HS-5 (cell line): ENCODE data around the gene MRAP.

Experiments
- DNase-seq: peaks from one replicate; pipeline ENCODE4 v3.0.0-alpha.2; 2012; ENCODE audit warnings: low read depth

MRAP gene

GRCh38 chr21:32349333-32349944 is 50.8 kb downstream of the MRAP start:
- DNase-seq = no peak

GRCh38 chr21:32350211-32350980 is 51.7 kb downstream of the MRAP start:
- DNase-seq = no peak

- no peak for DNase-seq
These were observed 52.3 kb downstream of the MRAP start for GRCh38 chr21:32350981-32351380.

- DNase-seq = no peak
These were observed 52.8 kb downstream of the MRAP start for GRCh38 chr21:32351428-32351827.

GRCh38 chr21:32352526-32352925 is 53.9 kb downstream of the MRAP start:
- DNase-seq = no peak

- no peak for DNase-seq
These were observed 54.5 kb downstream of the MRAP start for GRCh38 chr21:32353002-32353711.

GRCh38 chr21:32356874-32357395 is 58.3 kb downstream of the MRAP start:
- no peak for DNase-seq

GRCh38 chr21:32359719-32360260 is 61.1 kb downstream of the MRAP start:
- no peak for DNase-seq

GRCh38 chr21:32360401-32360975 is 61.8 kb downstream of the MRAP start:
- no peak for DNase-seq
